ENCODE measurements around the gene PITPNM1. TPM values are rescaled to one million over a fixed set of nuclear protein-coding genes. Genes with fewer than 3 reads are reported as not detected.

The PITPNM1 gene
- total and polyA plus RNA-seq, 2 of the 13 experiments (the other 11 are each of a cell fraction or from before 2014, with no cell fraction given) = 8.2 to 8.5 TPM

DNA sequence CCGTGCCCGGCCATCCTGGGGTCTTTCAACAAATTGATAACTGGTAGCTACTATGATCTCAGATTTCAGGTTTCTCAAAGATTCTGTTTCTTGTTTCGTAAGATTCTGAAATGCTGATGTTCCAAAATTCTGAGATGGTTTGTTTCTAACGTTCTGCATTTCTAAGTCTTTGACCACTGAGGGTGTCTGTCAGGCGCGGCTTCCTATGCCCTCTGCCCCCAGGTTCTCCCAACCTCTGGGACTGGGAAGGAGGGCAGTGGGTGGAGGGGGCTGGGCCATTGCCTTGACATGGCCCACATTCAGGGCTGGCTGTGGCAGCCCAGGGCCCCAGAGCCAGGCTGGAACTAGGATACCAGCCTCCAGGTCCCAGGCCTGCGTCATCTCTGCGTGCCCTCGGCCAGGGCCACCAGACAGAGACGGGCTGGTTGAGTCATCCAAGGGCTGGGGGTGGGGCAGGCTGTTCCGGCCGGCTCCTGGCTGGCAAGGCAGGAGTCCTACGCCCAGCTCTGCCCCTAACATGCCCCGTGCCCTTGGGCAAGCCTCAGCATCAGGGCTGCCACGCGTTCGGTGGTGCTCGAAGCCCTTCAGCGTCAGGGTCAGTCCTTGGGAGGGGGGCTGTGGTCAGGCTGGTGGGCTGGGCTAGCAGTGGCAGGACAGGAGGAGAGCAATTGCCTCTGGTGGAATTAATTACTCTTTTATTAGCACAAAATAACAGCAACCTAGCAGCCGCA, 41.3 kb downstream of the PITPNM1 start (continued):
- TF ChIP-seq, protein P1, sequence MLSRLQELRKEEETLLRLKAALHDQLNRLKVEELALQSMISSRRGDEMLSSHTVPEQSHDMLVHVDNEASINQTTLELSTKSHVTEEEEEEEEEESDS (CRISPR knock-in tag; IDR thresholded peaks at IDR 0.05; ENCODE audit: borderline replicate concordance) = no peak
- peak; percentile 16; the same call in 1 of the 2 replicates for TF ChIP-seq POLR2G (IDR thresholded peaks at IDR 0.05; ENCODE audit: low read depth, low read length)

DNA sequence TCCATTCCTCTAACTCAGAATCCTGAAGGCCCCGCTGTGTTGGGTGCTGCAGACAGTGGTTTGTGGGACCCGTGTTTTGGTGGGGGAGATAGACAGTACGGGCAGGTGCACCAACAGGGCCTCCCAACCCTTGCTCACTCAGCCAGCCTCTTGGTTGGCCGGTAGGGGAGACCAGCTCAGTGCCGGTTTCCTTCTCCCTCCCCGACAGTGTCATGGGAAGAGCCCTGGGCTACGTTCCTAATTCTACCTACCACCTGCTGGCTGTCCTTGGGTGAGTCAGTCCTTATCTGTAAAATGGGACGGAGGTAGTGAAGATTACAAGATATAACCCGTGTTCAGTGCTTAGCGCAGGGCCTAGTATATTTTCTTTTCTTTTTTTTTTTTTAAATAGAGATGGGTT, 42.0 kb downstream of the PITPNM1 start:
- ChIA-PET CTCF (ENCODE audit: low intra/inter-chr PET ratio, low total read pairs) (no interaction called here), POLR2A (no interaction called here)
- 93% methylated on average over 10 of the region's 10 CpGs for WGBS (ENCODE audit: low lambda C conversion rate)
- Histone ChIP-seq H3K4me2 (ENCODE audit: low read depth, low read length) (no peak overlapping the region), H3K27me3 (ENCODE audit: control insufficient read depth in 1 of 2, insufficient read depth in 2 of 2, low read length in 2 of 2) (peaks cover 0 to 11% of the 10 kb centered on the region in 2 experiments; a peak in 2 of 5 replicates), H3K4me1 (ENCODE audit: insufficient read depth, low read length) (peaks cover 47% of the 10 kb centered on the region), H3K9ac (ENCODE audit: insufficient read depth, low read depth, low read length) (no peak overlapping the region), H3K9me3 (ENCODE audit: low read length) (no peaks in the 10 kb centered on the region), H3K27ac (ENCODE audit: extremely low read length, insufficient read depth, low read length) (no peak overlapping the region), H3K79me2 (ENCODE audit: insufficient read depth, low read length) (no peaks in the 10 kb centered on the region), H3K36me3 (replicated peaks in 1 of 2; ENCODE audit: control insufficient read depth in 1 of 2, insufficient read depth in 2 of 2, low read length in 2 of 2) (no peaks in the 10 kb centered on the region), H4K20me1 (ENCODE audit: insufficient read depth, low read length) (no peaks in the 10 kb centered on the region), H3K4me3 (replicated peaks in 1 of 3; ENCODE audit: insufficient read depth in 1 of 3, low read depth in 2 of 3, low read length in 3 of 3) (no peak overlapping the region), H2AFZ (ENCODE audit: low read length) (no peak overlapping the region)
- FAIRE-seq = no peak
- intact Hi-C loops (cut with micrococcal nuclease; ENCODE audit: unreplicated experiment) (no loop called here), in situ Hi-C loops (cut with HindIII; ENCODE audit: extremely low pct_ligation_motif_present, low pct_unique_long_range_greater_than_20kb) (loop anchor here (5.0 kb wide), 1 partner anchor 36 kb away; the partner anchor contains the start of gene RPS6KB2)
- 0 out of 2 replicates have a peak, but pooled peaks have one; percentile 5 for TF ChIP-seq ZNF766 (CRISPR knock-in tag; IDR thresholded peaks at IDR 0.05; ENCODE audit: borderline replicate concordance)
- TF ChIP-seq, protein P2, sequence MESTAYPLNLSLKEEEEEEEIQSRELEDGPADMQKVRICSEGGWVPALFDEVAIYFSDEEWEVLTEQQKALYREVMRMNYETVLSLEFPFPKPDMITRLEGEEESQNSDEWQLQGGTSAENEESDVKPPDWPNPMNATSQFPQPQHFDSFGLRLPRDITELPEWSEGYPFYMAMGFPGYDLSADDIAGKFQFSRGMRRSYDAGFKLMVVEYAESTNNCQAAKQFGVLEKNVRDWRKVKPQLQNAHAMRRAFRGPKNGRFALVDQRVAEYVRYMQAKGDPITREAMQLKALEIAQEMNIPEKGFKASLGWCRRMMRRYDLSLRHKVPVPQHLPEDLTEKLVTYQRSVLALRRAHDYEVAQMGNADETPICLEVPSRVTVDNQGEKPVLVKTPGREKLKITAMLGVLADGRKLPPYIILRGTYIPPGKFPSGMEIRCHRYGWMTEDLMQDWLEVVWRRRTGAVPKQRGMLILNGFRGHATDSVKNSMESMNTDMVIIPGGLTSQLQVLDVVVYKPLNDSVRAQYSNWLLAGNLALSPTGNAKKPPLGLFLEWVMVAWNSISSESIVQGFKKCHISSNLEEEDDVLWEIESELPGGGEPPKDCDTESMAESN (CRISPR knock-in tag; conservative IDR thresholded peaks at IDR 0.05) = no peak
- no peak for DNase-seq (ENCODE audit: low spot score)
- no peak for ATAC-seq
- no TSS peak for BruUV-seq (replicated peaks)

Measured in HepG2 (cell line).